Hindlimb muscle (tissue), 1 donor: ENCODE measurements around the gene ZFYVE28. TPM values are rescaled to one million over a fixed set of nuclear protein-coding genes. Genes with fewer than 3 reads are reported as not detected.
"Not testable (repeated sequence)": the region's sequence is repeated elsewhere in the genome, so short reads cannot be mapped to it uniquely, and the experiment has no call there.

Experiments
- DNase-seq: peaks from one replicate; pipeline ENCODE4 v3.0.0-alpha.2; 2013
- polyA plus RNA-seq: library from polyadenylated mRNA; unstranded; fragments of 120-200 nt; gene quantifications from one replicate; pipeline ENCODE4 v1.2.1, GENCODE V29; 2013; ENCODE audit not compliant: insufficient read length

ZFYVE28 gene
- polyA plus RNA-seq, 1 donor, result 2.5 TPM

GRCh38 chr4:2446656-2447564, 28.5 kb upstream of the ZFYVE28 start:
- no peak for DNase-seq

GRCh38 chr4:2445571-2445970, 27.1 kb upstream of the ZFYVE28 start:
- no peak for DNase-seq

GRCh38 chr4:2445130-2445529, 26.7 kb upstream of the ZFYVE28 start:
- no peak for DNase-seq

- no peak for DNase-seq
Observed at GRCh38 chr4:2443956-2444740, 25.7 kb upstream of the ZFYVE28 start.

GRCh38 chr4:2443061-2443730, 24.8 kb upstream of the ZFYVE28 start:
- no peak for DNase-seq

GRCh38 chr4:2442175-2442993, 23.9 kb upstream of the ZFYVE28 start:
- DNase-seq, result no peak

GRCh38 chr4:2441393-2442174, 23.1 kb upstream of the ZFYVE28 start:
- DNase-seq, result no peak

- no peak for DNase-seq
Observed at GRCh38 chr4:2438822-2439718, 20.6 kb upstream of the ZFYVE28 start.

- no peak for DNase-seq
Observed at GRCh38 chr4:2437475-2438215, 19.2 kb upstream of the ZFYVE28 start.

GRCh38 chr4:2436761-2437474, 18.5 kb upstream of the ZFYVE28 start:
- DNase-seq, result no peak

GRCh38 chr4:2436301-2436700, 17.9 kb upstream of the ZFYVE28 start:
- no peak for DNase-seq

GRCh38 chr4:2434420-2434819, 16.0 kb upstream of the ZFYVE28 start:
- no peak for DNase-seq

- no peak for DNase-seq
Observed at GRCh38 chr4:2433609-2434350, 15.3 kb upstream of the ZFYVE28 start.

- no peak for DNase-seq
Observed at GRCh38 chr4:2432991-2433530, 14.6 kb upstream of the ZFYVE28 start.

- no peak for DNase-seq
Observed at GRCh38 chr4:2432004-2432403, 13.6 kb upstream of the ZFYVE28 start.

GRCh38 chr4:2429945-2430757, 11.7 kb upstream of the ZFYVE28 start:
- DNase-seq, result not testable (repeated sequence)
